ENCODE data around the gene MSRB1. TPM values are rescaled to one million over a fixed set of nuclear protein-coding genes. Genes with fewer than 3 reads are reported as not detected.
"Not testable (repeated sequence)": the region's sequence is repeated elsewhere in the genome, so short reads cannot be mapped to it uniquely, and the experiment has no call there.

The MSRB1 gene
- total RNA-seq, 1 experiment from 2014 or later, result 20.3 TPM

DNA sequence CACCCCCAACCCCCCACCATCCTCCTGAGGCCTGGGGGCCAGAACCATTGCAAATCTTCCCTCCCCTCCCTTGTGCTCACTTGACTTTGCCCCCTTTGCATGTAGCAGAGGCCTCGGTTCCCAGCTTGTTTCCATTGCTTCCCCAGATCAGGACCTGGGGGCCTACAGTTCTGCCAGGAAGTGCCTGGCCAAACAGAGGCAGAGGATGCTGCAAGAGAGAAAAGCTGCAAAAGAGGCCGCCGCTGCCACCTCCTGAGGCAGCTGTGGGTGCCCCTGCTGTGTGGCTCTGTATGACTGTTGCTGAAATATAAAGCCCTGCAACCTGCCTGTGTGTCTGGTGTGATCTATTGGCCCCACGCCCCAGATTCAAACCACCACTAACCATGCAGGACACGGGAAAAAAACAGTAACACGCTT lies 18.7 kb upstream of the MSRB1 start:
- peak overlapping the region; percentile 83 for H3K27ac Mint-ChIP-seq (ENCODE audit: unreplicated experiment)
- H3K9me3 Mint-ChIP-seq (ENCODE audit: low read depth, unreplicated experiment), result no peaks in the 10 kb centered on the region
- no TSS peak for BruUV-seq (replicated peaks)
- peaks cover 72% of the 10 kb centered on the region for H3K36me3 Mint-ChIP-seq (ENCODE audit: insufficient read depth, unreplicated experiment)
- intact Hi-C loops (cut with micrococcal nuclease; ENCODE audit: unreplicated experiment), result no loop called here
- H3K27me3 Mint-ChIP-seq (ENCODE audit: unreplicated experiment), result peaks cover 9% of the 10 kb centered on the region
- peaks cover 26% of the 10 kb centered on the region for H3K4me1 Mint-ChIP-seq (ENCODE audit: low read depth, unreplicated experiment)
- TF ChIP-seq, protein P1, sequence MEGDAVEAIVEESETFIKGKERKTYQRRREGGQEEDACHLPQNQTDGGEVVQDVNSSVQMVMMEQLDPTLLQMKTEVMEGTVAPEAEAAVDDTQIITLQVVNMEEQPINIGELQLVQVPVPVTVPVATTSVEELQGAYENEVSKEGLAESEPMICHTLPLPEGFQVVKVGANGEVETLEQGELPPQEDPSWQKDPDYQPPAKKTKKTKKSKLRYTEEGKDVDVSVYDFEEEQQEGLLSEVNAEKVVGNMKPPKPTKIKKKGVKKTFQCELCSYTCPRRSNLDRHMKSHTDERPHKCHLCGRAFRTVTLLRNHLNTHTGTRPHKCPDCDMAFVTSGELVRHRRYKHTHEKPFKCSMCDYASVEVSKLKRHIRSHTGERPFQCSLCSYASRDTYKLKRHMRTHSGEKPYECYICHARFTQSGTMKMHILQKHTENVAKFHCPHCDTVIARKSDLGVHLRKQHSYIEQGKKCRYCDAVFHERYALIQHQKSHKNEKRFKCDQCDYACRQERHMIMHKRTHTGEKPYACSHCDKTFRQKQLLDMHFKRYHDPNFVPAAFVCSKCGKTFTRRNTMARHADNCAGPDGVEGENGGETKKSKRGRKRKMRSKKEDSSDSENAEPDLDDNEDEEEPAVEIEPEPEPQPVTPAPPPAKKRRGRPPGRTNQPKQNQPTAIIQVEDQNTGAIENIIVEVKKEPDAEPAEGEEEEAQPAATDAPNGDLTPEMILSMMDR (IDR thresholded peaks at IDR 0.05; ENCODE audit: unreplicated experiment), result no peak
- DNase-seq, result no peak
- CTCF ChIA-PET, result no interaction called here
- peak overlapping the region; percentile 74 for H3K4me3 Mint-ChIP-seq (ENCODE audit: low read depth, unreplicated experiment)

DNA sequence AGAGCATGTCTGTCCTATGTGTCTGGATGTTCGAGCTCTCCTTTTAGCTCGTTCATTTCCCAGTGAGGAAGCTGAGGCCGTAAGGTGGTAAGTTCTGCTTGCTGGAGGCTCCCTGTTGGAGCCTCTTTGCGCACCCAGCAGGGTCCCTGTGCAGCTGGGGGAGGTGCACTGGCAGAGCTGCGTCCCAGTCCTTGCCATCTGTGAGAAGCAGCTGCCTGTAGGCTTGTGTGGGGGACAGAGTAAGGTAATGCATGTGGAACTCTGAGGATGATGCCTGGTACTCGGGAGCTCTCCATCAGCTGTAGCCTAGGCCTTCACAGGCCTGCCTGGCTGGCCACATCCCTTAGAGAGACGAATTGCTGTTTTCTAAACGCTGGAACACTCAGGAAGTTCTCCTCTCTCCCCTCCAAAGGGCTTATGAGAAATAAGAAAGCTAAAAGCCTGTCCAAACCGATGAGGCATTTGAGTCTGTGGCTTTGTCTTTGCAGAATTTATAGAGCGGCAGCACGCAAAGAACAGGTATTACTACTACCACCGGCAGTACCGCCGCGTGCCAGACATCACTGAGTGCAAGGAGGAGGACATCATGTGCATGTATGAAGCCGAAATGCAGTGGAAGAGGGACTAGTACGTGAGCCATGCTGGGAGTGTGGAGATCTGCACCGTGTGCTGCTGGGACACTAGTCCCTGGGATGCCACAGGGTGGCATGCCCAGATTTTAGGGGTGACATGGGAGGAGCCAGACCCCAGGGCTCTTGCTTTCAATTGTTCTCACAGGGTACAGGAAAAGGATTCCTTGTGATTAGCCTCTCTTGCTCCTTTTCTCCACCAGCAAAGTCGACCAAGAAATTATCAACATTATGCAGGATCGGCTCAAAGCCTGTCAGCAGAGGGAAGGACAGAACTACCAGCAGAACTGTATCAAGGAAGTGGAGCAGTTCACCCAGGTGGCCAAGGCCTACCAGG lies 17.9 kb upstream of the MSRB1 start:
- Mint-ChIP-seq H3K27ac (ENCODE audit: unreplicated experiment) (peak overlapping the region; percentile 83), H3K36me3 (ENCODE audit: insufficient read depth, unreplicated experiment) (peaks cover 71% of the 10 kb centered on the region), H3K27me3 (ENCODE audit: unreplicated experiment) (peaks cover 9% of the 10 kb centered on the region), H3K4me1 (ENCODE audit: low read depth, unreplicated experiment) (peaks cover 26% of the 10 kb centered on the region), H3K9me3 (ENCODE audit: low read depth, unreplicated experiment) (no peaks in the 10 kb centered on the region), H3K4me3 (ENCODE audit: low read depth, unreplicated experiment) (peak overlapping the region; percentile 74)
- DNase-seq, result no peak
- intact Hi-C loops (cut with micrococcal nuclease; ENCODE audit: unreplicated experiment), result no loop called here
- TSS peak; percentile 15 for BruUV-seq (replicated peaks)
- CTCF ChIA-PET, result no interaction called here
- TF ChIP-seq, protein P1 (IDR thresholded peaks at IDR 0.05; ENCODE audit: unreplicated experiment), result no peak

DNA sequence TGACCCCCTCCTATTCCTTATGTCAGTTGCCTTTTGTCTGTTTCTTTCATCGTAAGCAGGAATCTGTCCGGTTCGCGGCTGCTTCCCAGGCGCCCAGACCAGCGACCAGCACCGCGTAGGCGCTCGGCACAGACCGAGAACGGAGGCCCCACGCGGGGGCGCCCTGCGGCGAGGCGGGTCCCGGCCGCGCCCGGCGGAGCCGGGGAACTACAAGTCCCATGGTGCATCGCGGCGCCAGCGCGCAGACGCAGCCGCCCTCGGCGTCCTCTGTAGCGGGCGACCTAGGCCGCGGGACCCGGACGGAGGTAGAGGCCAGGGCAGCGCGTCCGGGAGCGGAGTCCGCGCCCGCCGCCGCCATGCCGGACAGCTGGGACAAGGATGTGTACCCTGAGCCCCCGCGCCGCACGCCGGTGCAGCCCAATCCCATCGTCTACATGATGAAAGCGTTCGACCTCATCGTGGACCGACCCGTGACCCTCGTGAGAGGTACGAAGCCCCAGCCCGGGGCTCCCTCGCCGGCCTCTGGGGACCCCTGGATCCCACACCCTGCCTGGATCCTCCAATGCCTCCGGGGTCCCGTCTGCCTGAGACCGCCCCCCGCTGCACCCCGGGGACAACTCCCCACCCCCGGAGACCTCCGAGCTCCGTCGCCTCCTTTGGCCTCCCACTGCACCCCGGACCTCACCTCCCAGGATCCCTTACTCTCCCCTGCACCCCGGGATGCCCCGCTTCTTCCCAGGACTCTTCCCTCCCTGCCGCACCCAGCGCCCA lies 16.5 kb upstream of the MSRB1 start, which contains the start of gene NDUFB10:
Gene NDUFB10, plus strand, starts transcription at position 270 of the 771 bp plus-strand sequence. Its CDS starts 87 bp downstream, at position 357.
- CTCF ChIA-PET, result no interaction called here
- Mint-ChIP-seq H3K4me3 (ENCODE audit: low read depth, unreplicated experiment) (peak within 1 kb of the TSS; percentile 74), H3K27me3 (ENCODE audit: unreplicated experiment) (peaks cover 18% of the 10 kb centered on the region), H3K4me1 (ENCODE audit: low read depth, unreplicated experiment) (peaks cover 26% of the 10 kb centered on the region), H3K36me3 (ENCODE audit: insufficient read depth, unreplicated experiment) (peaks cover 56% of the 10 kb centered on the region), H3K27ac (ENCODE audit: unreplicated experiment) (peak within 1 kb of the TSS; percentile 83), H3K9me3 (ENCODE audit: low read depth, unreplicated experiment) (no peaks in the 10 kb centered on the region)
- TF ChIP-seq, protein P1 (IDR thresholded peaks at IDR 0.05; ENCODE audit: unreplicated experiment), result peak; percentile 51
- intact Hi-C loops (cut with micrococcal nuclease; ENCODE audit: unreplicated experiment), result no loop called here
- peak; percentile 98 for DNase-seq
- no TSS peak for BruUV-seq (replicated peaks)

DNA sequence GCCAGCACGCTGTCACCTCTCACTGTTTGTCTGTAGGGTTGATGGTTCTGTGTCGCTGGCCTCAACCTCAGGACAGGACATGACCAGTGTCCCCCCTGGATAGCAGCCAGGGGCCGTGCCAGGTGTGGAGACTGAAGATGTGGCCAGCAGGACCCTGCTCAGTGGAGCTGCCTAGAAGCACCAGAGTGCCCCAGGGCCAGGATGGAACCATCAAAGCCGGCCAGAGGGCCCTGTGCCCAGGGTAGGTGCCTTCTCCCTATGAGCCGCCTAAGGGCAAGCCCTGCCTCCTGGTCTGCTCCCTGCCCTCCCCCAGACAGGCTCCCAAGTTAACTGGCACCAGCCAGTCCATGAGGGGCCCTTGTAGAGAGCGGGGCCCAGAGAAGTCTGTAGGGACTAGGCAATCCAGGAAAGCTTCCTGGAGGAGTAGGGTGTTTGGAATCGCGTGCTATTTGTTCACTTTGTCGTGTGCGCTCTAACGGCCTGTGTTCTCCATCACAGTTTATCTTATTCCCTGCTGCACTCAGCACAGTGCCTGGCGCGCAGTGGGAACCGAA lies 15.8 kb upstream of the MSRB1 start:
- peaks cover 24% of the 10 kb centered on the region for H3K4me1 Mint-ChIP-seq (ENCODE audit: low read depth, unreplicated experiment)
- intact Hi-C loops (cut with micrococcal nuclease; ENCODE audit: unreplicated experiment), result no loop called here
- H3K36me3 Mint-ChIP-seq (ENCODE audit: insufficient read depth, unreplicated experiment), result peaks cover 49% of the 10 kb centered on the region
- H3K27ac Mint-ChIP-seq (ENCODE audit: unreplicated experiment), result peak overlapping the region; percentile 83
- no peaks in the 10 kb centered on the region for H3K9me3 Mint-ChIP-seq (ENCODE audit: low read depth, unreplicated experiment)
- H3K4me3 Mint-ChIP-seq (ENCODE audit: low read depth, unreplicated experiment), result peak overlapping the region; percentile 74
- no TSS peak for BruUV-seq (replicated peaks)
- no peak for DNase-seq
- peaks cover 21% of the 10 kb centered on the region for H3K27me3 Mint-ChIP-seq (ENCODE audit: unreplicated experiment)
- TF ChIP-seq, protein P1 (IDR thresholded peaks at IDR 0.05; ENCODE audit: unreplicated experiment), result no peak
- CTCF ChIA-PET, result no interaction called here

DNA sequence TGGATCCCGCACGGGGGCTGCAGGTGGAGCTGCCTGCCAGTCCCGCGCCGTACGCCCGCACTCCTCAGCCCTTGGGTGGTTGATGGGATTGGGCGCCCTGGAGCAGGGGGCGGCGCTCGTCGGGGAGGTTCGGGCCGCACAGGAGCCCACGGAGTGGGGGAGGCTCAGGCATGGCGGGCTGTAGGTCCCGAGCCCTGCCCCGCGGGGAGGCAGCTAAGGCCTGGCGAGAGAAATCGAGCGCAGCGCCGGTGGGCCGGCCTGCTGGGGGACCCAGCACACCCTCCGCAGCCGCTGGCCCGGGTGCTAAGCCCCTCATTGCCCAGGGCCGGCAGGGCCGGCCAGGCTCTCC lies 15.1 kb upstream of the MSRB1 start:
- H3K9me3 Mint-ChIP-seq (ENCODE audit: low read depth, unreplicated experiment); intact Hi-C loops (cut with micrococcal nuclease; ENCODE audit: unreplicated experiment); H3K27ac Mint-ChIP-seq (ENCODE audit: unreplicated experiment); DNase-seq; H3K4me3 Mint-ChIP-seq (ENCODE audit: low read depth, unreplicated experiment); CTCF ChIA-PET; BruUV-seq (replicated peaks): not testable (repeated sequence)
- H3K4me1 Mint-ChIP-seq (ENCODE audit: low read depth, unreplicated experiment), result peaks cover 17% of the 10 kb centered on the region
- peaks cover 43% of the 10 kb centered on the region for H3K36me3 Mint-ChIP-seq (ENCODE audit: insufficient read depth, unreplicated experiment)
- peaks cover 21% of the 10 kb centered on the region for H3K27me3 Mint-ChIP-seq (ENCODE audit: unreplicated experiment)

DNA sequence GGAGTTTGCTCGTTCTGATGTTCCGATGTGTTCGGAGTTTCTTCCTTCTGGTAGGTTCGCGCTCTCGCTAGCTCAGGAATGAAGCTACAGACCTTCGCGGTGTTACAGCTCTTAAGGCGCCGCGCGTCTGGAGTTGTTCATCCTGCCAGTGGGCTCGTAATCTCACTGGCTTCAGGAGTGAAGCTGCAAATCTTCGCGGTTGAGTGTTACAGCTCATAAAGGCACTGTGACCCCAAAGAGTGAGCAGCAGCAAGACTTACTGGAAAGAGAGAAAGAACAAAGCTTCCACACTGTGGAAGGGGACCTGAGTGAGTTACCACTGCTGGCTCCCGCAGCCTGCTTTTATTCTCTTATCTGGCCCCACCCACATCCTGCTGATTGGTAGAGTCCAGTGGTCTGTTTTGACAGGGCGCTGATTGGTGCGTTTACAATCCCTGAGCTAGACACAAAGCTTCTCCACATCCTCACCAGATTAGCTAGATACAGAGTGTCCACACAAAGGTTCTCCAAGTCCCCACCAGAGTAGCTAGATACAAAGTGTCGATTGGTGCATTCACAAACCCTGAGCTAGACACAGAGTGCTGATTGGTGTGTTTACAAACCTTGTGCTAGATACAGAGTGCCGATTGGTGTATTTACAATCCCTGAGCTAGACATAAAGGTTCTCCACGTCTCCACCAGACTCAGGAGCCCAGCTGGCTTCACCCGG lies 14.6 kb upstream of the MSRB1 start:
- H3K9me3 Mint-ChIP-seq (ENCODE audit: low read depth, unreplicated experiment); BruUV-seq (replicated peaks); intact Hi-C loops (cut with micrococcal nuclease; ENCODE audit: unreplicated experiment); DNase-seq; H3K27ac Mint-ChIP-seq (ENCODE audit: unreplicated experiment); H3K4me3 Mint-ChIP-seq (ENCODE audit: low read depth, unreplicated experiment): not testable (repeated sequence)
- CTCF ChIA-PET, result interaction anchor here (1.0 kb wide), 1 partner anchor 14 kb away, joined by 3 read pairs; the partner anchor contains the start of gene MSRB1
- H3K27me3 Mint-ChIP-seq (ENCODE audit: unreplicated experiment), result peaks cover 21% of the 10 kb centered on the region
- peaks cover 12% of the 10 kb centered on the region for H3K4me1 Mint-ChIP-seq (ENCODE audit: low read depth, unreplicated experiment)
- H3K36me3 Mint-ChIP-seq (ENCODE audit: insufficient read depth, unreplicated experiment), result peaks cover 37% of the 10 kb centered on the region
